SKM-1 (cell line): ENCODE results near the gene RPUSD4.

Experiments
- DNase-seq: peaks from one replicate; lab custom pipeline; 2025; ENCODE audit not compliant: unreplicated experiment; lab: John Stamatoyannopoulos, UW

RPUSD4 gene

DNA sequence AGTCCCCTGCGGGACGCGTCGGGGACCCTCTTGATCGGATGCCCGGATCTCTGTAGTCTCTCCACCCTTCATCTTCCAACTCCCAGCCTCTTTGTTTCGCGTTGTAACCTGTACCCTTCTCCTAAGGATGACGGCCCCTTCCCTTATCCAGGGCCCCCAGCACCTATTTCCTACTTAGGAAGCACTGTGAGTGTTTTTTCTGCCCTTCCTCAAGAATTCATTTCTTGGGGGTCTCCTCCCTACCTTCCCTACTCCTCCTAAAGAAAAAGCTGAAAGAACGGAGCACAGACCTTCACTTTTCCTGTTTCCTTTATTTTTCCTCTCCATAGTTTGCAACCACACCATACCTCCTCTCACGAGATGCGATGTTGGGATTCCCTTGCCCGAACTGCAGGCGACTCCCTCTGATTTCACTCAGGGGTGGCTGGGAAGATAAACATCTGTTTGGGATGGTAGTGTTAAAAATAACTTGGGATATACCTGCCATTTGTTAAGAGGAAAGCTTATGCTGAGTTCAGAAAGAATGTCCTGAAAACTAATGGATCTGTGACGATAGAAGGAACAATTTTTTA lies 725 bp upstream of the RPUSD4 start:
- no peak for DNase-seq

DNA sequence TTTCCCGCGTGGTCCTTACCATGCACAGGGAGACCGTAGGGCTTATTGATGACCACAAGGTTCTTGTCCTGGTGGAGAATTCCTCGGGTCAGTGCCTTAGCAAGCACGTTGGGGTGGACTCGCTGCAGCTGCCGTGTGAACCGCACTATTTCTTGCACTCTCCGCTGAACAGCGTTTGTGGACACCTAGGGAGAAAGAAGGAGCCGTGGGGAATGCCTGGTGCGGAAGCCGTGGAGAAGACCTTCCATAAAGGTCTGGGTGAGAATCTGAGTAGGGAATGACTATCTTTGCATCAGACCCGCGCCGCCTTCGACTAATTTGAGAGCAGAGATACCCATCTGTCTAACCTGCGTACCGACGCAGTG lies 597 bp downstream of the RPUSD4 start:
- no peak for DNase-seq

DNA sequence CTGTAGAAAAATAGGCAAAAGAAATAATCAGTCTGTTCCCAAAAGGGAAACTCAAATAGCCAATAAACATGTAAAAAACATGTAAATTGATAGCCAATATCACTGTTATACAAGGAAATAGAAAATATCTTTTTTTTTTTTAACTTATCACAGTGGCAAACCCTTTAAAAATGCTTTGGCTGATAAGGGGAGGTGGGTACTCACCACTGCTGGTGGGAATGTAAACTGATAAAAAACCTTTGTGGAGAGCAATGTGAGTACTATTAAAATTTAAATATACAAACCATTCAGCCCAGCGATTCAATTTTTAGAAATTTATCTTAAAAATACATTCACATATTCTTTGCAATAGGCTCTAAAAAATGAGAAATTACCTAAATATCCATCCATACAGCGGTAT lies 3.6 kb downstream of the RPUSD4 start:
- DNase-seq: no peak

DNA sequence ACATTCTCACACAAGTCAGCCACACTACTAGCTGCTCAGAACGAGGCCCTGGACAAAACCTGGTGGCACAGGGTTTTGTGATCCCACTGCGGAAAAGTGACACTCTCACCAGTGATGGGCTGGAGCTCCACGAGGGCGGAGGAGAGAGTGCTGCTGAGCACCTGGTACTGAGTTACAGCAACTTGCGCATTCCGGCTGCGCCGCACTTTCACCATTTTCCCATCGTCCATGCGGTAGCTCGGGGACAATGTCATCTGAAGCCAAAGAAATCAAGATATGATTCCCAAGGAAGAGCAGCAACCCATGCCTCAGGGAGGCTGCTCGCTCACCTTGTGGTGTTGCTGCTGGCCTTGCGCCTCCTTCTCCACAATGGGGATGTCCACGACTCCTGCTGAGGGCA lies 6.1 kb downstream of the RPUSD4 start:
- no peak for DNase-seq

DNA sequence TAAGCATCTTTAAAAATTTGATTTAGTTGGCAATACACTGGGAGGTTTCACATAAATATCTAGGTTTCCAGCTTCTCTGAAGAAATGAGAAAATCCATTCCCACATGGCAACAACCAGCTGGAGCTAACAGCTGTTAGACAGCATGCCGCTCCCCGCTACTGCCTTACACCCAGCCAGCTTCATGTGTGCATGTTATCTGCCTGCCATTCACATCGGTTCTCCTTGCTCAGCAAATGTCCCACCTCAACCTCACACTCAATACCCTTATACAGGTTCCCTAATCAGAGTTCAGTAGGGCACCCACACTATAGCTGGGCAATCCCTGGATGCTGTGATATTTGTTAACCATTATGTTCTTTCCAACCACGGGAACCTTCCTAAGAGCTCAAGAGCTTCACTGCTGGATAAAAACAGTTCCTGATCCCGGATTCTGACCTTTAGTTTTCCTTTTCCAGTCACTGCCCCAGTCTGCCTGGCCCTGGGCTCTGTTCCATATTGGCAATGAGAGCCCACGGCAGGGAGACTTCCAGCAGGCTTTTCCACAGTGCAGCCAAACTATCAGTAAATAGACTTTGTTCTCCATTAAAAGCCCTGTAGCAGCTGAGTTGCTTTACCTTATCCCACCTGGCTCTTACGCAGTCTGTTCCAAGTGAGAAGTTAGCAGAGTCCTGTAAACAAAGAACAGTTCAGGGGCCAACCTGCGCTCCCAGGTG lies 8.6 kb downstream of the RPUSD4 start:
- DNase-seq: no peak

DNA sequence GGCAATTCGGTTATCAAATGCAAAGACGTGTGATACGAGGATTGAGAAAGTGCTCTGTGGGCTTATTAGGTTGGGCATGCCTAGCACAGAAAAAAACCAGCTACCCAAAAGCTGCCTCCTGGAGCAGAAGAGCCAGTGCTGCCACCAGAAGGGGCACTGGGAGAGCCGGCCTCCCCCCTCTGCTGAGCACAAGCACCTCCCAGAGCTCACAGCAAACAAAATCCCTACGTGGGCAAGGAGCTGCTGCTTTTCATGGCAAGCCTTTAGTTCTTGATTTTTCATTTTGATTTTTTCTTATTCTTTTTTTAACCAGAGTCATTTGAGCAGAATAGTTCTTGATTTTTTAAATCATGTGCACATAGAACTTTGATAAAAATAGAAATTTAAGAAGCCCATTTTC lies 12.8 kb downstream of the RPUSD4 start:
- no peak for DNase-seq

DNA sequence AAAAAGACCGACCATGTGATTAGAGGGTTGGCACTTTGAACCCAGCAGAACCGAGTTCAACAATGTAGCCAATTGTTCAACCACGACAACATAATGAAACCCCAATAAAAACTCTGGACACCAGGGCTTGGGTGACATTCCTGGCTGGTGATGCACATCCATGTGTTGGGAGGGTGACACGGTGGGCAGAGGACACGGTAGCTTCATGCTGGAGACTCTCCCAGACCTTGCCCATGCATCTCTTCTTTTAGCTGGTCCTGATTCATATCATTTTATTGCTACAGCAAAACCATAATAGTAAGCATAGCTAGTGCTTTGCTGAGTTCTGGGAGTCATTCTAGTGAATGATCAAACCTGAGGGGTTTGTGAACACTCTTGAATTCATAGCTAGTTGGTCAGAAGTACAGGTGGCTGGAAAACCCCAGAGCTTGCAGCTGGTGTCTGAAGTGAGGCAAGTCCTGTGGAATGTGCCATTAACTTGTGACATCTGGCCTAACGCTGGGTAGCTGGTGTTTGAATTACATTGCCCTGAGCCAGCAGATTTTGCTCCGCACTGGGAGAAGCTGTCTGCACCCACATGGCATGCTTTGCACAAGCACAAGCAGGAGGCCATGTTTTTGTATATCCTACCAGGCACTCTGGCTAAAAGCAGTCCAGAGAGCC lies 14.0 kb downstream of the RPUSD4 start:
- no peak for DNase-seq

DNA sequence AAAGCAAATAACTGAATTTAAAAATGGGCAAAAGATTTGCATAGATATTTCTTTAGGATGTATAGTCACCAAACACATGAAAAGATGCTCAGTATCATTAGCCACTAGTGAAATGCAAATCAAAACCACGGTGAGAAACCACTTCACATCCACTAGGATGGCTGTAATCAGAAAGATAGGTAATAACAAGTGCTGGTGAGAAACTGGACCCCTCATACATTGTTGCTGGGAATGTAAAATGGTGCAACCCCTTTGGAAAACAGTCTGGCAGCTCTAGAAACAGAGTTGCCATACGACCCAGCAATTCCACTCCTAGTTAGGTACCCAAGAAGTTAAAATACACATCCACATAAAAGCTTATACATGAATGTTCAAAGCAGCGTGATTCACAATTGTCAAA lies 16.3 kb downstream of the RPUSD4 start:
- no peak for DNase-seq

DNA sequence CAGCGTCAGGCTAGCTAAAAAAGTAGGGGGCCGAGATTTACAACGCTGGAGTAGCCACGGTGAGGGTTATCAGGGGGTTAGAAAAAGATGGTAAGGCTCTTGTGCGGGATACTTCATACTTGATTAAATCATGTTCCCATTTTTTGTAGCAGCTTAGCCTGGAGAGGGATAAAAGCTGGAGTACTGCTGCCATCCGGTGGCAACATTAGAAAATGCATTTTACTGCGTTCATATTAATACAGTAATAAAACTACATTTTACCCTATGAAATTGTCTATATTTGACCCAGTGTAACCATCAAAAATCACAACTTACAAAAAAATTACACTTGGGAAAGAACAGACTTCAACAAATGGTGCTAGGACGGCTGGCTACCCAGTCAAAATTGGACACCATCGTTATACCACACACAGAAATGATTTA lies 17.3 kb downstream of the RPUSD4 start:
- peak; percentile 28 for DNase-seq

DNA sequence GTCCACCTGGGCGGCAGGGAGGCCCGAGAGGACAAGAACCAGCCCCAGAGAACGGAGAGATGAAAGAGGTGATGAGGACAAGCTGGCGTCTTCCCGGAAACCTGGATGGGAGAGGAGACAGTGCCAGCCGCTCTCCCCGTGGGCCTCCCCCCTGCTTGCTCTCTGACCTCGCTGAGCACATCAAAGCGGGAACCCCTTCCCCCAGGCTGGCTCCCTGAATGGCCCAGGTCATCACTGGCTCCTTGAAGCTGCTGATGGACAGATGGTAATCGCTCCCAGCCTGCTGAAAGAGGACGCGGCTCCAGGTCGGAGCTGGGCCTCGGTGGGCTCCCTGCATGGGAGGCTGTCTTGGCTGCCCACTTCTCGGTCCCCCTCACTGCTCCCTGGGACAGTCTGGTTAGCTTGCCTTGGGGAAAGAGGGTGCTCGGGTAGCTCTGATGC lies 18.4 kb downstream of the RPUSD4 start:
- no peak for DNase-seq

DNA sequence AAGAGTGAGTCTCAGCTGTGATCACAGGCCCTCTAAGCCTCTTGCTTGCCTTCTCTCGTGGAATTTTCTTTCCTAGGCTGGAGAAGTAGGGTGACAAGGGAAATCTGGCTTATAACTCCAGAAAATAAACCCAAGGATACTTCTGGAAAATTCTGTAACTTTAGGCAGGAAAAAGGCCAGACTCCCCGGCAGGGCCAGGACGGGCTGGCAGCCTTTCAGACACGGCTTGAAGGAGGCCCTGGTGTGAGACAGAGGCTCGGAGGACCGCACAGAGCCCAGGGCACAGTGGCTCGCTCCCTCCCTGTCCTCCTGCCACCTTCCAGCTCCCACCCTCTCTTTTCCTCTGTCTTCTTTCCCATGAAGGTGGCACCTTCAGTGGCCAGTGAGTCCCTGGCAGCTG lies 19.1 kb downstream of the RPUSD4 start:
- DNase-seq: no peak

DNA sequence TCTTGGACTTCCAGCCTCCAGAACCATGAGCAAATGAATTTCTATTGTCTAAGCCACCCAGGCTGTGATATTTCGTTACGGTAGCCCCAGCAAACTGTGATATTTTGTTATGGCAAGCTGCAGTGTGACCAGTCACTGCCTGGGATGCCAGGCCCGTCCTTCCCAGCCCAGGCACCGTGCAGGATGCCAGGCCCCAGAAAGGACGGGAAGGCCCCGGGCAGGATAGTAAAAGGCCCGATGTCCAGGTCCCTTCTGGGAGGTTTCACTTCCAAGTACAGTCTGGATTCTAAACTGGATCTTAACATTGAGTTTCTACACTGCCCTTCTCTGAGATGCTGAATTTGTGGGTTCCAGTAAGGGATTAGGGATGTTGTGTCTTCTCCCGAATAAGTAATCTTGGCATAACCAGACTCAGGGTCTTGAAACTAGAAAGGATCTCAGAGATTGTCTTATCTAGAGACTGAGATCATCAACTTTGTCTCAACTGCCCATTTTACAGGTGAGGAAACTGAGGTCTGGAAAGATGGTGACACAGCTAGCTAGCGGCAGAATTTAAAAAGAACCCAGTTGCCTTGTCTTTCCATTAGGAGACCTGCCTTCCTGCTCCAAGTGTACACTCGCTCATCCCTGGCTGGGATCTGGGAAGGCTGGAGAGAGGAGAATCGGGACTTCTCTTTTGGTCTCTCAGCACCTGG lies 19.9 kb downstream of the RPUSD4 start:
- DNase-seq: no peak

DNA sequence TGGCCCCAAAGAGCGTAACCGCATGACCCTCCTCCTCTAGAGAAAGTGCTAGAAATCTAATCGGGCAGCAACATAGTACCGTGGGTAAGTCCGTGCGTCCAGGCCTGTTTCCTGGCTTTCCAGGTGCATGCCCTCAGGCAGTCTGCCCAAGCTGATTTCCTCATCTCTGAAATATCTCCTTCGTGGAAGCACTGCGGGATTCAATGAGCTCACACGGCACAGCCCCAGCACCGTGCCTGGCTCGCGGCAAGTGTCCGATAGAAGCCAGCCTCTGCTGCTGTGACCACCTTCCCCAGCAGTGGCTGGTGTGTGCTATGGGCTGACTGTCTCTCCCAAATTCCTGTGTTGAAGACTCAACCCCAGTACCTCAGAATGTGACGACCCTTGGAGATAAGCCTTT lies 20.7 kb downstream of the RPUSD4 start:
- DNase-seq: no peak

DNA sequence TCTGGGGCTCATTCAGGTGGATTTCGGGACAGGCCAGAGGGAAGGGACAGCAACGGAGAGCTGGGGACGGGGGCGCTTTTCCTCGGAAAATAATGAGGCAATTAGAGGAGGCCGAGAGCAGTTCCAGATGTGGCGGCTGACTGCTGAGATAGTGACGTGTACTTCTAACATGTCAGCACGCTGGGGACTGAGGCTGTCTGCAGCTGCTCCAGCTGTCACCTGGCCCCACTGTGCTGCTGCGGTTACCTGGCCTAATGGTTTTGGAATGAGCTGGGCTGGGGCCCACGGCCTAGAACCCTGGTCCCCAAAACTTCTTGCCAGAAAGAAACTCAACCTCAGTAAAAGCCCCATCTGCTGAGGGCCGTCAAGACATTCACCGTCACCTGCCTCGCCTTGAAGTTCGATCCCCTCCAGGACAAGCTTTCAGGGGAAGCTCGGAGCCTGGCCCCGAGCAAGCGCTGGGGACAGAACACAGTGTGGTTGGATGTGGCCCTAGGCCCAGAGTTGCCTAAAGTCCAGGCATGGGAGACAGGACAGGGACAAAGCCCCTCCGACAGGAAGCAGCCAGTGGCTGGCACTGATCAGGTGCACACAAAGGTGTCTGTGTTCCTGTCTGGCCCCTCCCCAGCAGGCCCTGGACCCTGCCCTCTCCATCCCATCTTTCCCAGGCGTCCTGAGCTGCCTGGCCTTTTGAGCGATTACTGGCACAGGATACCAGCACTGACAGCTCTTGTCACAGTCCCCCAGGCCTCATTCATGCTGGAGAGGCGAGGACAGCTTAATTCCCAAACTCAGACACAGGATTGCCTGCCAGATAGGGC lies 22.1 kb downstream of the RPUSD4 start:
- DNase-seq: no peak

DNA sequence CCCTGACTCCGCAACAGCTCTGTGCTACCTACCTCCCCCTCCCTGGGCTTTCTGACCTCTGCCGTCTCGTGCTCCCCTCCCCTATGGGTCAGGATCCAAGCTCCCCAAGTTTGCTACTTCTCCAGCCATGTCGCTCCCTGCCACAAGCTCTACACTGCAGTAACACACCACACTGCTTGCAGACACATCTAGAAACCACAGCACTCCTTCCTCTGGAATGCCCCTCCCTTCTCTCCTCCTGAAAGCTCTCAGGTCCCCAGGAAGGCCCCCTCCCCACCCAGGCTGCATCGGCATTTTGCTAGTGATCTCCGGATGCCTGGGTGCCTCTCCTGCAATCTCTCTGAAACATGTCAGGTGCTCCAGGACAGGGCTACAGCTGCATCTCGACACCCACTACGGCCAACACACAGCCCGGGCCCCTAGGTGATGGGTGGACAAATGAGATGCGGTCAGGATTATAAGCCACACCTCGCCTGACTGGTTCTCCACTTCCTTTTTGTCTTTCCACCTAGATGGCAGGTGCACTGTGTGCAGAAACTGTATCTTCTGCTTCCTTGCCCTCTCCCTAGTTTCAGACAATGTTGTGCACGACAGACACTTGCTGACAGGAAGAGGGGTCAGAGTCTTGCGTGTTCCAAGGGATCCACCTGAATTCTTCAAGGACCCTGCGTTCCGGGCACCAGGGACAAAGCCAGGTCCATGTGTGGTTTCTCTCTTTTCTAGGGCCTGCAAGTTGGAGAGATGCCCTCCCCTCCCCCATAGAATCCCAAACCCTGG lies 22.9 kb downstream of the RPUSD4 start:
- no peak for DNase-seq

DNA sequence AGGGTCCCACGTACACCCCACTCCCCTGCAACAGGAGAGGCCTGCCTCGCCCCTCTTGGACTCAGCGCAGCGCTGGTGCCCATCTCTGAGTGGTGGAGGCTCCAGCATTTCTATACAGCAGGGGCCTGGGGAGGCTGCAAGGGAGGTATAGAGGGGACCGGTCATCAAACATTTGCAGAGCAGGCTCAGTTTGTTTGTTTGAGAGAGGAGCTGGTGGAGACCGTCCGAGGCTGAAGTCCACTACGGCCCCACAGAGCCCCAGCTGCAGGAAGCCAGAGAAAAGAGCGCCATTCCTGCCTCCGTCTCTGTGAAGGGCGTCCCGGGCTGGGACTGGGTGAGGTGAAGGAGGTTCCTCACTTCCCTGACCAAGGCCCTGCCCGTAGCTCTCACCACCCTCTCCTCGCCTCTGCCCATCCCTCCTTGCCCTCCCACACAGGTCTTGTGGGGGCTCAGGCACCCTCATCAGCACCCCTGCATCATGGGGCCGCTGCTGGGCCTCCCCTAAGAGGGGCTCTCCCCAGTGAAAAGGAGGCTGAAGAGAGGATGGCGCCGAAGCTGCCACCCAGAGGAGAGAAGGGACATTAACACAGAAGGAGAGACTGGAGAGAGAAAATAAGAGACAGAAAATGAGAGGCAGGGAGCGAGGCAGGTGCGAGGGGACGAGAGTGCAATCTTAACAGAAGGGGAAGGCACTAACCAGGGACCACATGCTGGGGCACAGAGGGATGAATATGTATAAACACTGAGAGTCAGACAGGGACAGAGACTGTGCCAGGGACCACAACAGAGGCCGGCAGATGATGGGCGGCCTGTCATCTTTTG lies 24.5 kb downstream of the RPUSD4 start:
- no peak for DNase-seq

DNA sequence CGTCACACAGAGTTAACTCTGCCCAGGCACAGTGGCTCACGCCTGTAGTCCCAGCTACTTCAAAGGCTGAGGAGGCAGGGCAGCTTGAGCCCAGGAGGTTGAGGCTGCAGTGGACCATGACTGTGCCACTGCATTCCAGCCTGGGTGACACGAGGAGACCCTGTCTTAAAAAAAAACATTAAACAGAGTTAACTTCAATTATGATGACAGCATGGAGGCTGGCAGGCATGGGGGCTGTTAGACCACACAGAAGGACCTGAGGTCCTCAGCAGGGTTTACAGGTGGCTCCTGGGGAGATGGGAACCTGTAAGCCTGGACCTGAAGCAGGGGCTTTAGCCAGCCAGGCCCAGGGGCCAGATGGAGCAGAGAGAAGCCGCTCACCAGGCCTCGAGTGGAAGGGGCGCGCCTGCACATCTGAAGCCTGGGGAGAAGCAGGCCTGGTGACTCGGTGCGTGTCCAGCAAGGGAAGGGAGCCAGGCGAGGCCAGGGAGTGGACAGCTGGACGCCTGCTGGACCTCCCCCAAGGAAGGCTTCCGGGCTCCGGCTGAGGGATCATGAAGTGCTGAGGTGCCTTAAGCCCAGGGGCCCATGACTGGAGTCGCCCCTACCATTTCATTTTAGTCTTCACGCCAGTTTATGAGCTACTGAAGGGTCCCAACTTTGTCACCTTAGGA lies 25.3 kb downstream of the RPUSD4 start:
- no peak for DNase-seq

DNA sequence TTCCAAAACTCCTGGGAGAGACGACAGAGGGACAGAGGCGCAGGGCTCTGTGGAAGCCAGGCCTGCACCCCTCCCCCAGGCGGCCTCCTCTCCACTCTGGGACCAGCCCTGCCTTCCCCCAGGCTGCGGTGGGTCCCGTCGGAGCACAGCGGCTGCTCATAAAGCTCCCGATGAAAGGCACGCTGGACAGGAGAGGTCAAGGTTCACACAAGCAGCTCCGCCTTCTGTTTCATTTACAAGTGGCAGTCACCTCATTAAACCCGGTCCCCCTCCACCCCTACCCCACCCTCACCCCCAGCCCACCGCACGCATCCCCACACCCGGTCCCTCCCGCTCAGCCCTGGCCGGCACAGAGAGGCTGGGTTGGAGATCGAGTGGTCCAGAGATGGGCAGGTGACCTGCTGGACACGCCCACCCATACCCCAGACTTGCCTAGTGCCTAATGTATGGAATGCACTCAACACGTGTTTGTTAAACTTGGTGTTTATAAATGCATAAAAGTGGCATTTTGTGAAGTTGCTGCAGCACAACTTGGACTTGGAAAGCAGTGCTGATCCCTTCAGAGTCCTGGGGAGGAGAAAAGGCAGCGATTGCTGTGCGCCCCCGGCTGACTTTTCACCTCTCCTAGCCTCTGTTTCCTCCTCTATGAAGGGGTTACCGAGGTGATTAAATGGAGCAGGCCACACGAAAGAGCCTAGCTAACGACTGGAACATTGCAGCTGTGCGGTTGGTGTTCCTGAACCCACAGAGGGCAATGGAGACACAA lies 26.0 kb downstream of the RPUSD4 start:
- DNase-seq: no peak
